ENCODE results near the gene ANKS1B. TPM values are rescaled to one million over a fixed set of nuclear protein-coding genes. Genes with fewer than 3 reads are reported as not detected.

The ANKS1B gene
- total and polyA plus RNA-seq, 2 experiments from 2014 or later = 1.8 to 1.9 TPM

DNA sequence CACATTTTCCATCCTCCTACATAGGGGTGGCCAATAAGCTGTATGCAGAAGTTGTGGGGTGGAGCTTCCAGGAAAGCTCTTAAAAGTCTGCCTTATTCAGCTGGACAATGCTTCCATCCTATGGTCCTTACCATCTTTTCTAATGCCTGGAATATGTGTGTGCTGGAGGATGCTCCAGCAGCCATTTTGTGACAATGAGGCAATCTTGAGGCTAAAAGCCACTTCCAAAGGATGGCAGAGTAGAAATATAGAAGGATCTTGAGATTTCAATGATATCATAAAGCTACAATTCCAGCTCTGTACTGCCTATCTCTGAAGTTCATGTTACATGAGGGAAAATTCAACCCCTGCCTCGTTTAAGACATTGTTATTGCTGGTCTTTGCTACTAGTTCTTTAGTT is 1244.0 kb downstream of the ANKS1B start:
- Histone ChIP-seq H3K27ac (no peak overlapping the region), H3K27me3 (peaks cover 11% of the 10 kb centered on the region), H3K4me1 (ENCODE audit: low read depth) (peaks cover 4% of the 10 kb centered on the region), H3K36me3 (no peaks in the 10 kb centered on the region), H3K4me3 (no peak overlapping the region), H3K9me3 (ENCODE audit: low read depth) (no peaks in the 10 kb centered on the region)
- DNase-seq (ENCODE audit: low read depth in 1 of 2, low spot score in 1 of 2) = no peak
- TF ChIP-seq, protein P1, sequence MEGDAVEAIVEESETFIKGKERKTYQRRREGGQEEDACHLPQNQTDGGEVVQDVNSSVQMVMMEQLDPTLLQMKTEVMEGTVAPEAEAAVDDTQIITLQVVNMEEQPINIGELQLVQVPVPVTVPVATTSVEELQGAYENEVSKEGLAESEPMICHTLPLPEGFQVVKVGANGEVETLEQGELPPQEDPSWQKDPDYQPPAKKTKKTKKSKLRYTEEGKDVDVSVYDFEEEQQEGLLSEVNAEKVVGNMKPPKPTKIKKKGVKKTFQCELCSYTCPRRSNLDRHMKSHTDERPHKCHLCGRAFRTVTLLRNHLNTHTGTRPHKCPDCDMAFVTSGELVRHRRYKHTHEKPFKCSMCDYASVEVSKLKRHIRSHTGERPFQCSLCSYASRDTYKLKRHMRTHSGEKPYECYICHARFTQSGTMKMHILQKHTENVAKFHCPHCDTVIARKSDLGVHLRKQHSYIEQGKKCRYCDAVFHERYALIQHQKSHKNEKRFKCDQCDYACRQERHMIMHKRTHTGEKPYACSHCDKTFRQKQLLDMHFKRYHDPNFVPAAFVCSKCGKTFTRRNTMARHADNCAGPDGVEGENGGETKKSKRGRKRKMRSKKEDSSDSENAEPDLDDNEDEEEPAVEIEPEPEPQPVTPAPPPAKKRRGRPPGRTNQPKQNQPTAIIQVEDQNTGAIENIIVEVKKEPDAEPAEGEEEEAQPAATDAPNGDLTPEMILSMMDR (IDR thresholded peaks at IDR 0.05; ENCODE audit: low read depth, low read length) = no peak

DNA sequence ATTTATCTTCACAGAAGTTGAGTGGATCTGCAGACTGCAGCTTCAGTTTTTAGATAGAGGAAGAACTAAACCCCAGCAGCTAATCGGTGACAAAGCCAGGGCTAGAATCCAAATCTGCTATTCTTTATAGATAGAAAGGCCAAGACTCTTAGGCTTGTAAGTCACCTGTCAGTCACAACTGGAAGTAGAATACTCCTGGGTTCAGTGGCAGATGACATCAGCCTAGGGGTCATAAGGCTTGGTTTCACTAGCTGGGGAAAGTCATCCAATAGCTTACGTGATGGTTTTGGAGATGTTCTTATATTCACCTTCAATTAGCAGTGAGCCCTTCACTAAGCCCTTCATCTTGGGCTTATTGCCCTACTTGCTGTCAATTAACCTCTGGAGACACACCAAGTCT is 1246.2 kb downstream of the ANKS1B start:
- Histone ChIP-seq H3K27ac (no peak overlapping the region), H3K9me3 (ENCODE audit: low read depth) (no peaks in the 10 kb centered on the region), H3K27me3 (no peaks in the 10 kb centered on the region), H3K4me3 (no peak overlapping the region), H3K4me1 (ENCODE audit: low read depth) (peaks cover 4% of the 10 kb centered on the region), H3K36me3 (no peaks in the 10 kb centered on the region)
- no peak for DNase-seq (ENCODE audit: low read depth in 1 of 2, low spot score in 1 of 2)
- TF ChIP-seq, protein P1 (IDR thresholded peaks at IDR 0.05; ENCODE audit: low read depth, low read length) = no peak

DNA sequence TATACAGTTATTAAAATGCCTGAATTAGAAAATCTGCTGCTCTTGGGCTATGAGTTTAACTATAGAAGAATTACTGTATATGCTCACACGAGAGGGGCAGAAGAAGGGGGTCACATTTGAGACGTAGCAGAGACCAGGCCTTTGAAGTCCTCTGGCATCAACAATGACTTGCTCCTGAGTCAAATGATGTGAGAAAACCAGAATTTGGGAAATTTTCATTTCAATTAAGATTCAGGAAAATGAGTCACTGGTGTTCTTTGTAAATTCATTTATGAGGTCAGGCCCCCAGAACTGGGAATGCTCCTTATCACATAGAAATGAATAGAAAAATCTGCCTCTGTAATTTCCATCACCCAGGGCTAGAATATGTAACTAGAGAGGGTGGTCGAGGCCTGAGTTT is 1246.7 kb downstream of the ANKS1B start:
- DNase-seq (ENCODE audit: low read depth in 1 of 2, low spot score in 1 of 2) = no peak
- no peak overlapping the region for H3K27ac ChIP-seq
- H3K9me3 ChIP-seq (ENCODE audit: low read depth) = no peaks in the 10 kb centered on the region
- H3K36me3 ChIP-seq = no peaks in the 10 kb centered on the region
- no peak overlapping the region for H3K4me3 ChIP-seq
- TF ChIP-seq, protein P1 (IDR thresholded peaks at IDR 0.05; ENCODE audit: low read depth, low read length) = no peak
- H3K4me1 ChIP-seq (ENCODE audit: low read depth) = peaks cover 4% of the 10 kb centered on the region
- H3K27me3 ChIP-seq = no peaks in the 10 kb centered on the region

DNA sequence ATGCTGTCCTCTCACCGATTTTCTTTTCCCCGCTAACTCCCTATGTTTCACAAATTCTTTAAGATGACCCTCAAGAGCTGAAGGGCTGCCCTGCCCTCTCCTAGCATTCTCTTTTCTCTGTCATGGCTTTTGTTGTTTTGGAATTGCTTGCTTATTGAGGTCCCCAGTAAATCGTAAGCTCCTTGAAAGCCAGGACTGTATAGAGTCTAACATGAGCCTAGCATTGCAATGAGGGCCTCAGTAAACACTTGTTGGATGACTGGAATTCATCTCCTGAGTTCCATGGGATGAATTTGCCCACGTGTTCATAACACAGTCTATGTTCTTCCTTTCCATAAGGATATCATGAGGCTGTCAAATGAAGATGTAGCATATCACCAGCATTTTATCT is 1247.4 kb downstream of the ANKS1B start:
- no peaks in the 10 kb centered on the region for H3K36me3 ChIP-seq
- peaks cover 4% of the 10 kb centered on the region for H3K4me1 ChIP-seq (ENCODE audit: low read depth)
- no peaks in the 10 kb centered on the region for H3K9me3 ChIP-seq (ENCODE audit: low read depth)
- TF ChIP-seq, protein P1 (IDR thresholded peaks at IDR 0.05; ENCODE audit: low read depth, low read length) = no peak
- no peaks in the 10 kb centered on the region for H3K27me3 ChIP-seq
- H3K4me3 ChIP-seq = no peak overlapping the region
- no peak for DNase-seq (ENCODE audit: low read depth in 1 of 2, low spot score in 1 of 2)
- no peak overlapping the region for H3K27ac ChIP-seq

DNA sequence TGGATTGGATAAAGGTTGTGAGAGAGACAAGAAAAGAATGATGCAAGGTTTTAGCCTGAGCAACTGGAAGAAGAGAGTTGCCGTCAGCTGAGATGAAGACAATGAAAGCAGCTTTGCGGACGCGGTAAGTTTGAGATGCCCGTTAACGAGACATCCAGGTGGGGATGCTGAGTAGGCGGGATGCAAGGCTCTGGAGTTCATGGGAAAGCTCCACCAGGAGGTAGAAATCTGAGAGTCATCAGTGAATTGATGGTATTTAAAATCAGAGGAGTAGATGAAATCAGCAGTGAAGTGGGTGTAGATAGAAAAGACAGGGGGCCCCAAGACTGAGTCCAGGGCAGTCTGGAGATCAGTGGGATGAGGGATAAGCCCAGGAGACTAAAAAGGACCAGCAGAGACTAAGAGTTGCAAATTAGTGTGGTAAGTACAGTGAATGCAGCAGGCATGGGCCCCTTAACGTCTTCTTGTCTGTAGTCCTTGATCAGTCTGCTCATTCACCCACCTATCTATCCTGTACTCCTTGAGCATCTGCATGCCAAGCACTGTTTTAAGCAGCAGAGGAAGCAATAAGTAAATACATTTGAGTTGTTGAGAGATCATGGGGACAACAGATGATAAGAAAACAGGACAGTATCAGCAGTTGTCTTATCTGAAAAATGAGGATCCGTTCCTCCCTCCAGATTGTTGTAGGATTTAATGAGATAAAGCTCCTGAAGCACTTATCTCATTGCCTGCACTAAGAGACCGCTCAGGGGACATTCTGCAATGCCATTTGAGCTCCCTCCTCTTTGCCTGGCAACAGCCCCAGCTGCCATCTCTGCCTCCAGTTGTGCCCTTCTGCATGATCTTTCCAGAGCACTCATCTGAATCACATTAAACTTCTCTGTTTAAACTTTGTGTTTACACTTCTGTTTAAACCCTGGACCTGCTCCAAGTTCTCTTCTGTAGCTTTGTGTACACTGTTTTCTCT is 1248.1 kb downstream of the ANKS1B start:
- H3K27me3 ChIP-seq = no peaks in the 10 kb centered on the region
- peaks cover 4% of the 10 kb centered on the region for H3K4me1 ChIP-seq (ENCODE audit: low read depth)
- no peak overlapping the region for H3K27ac ChIP-seq
- TF ChIP-seq, protein P1 (IDR thresholded peaks at IDR 0.05; ENCODE audit: low read depth, low read length) = no peak
- no peak for DNase-seq (ENCODE audit: low read depth in 1 of 2, low spot score in 1 of 2)
- no peak overlapping the region for H3K4me3 ChIP-seq
- no peaks in the 10 kb centered on the region for H3K9me3 ChIP-seq (ENCODE audit: low read depth)
- H3K36me3 ChIP-seq = no peaks in the 10 kb centered on the region
